ENCODE results near the gene CHKB.

The CHKB gene

DNA sequence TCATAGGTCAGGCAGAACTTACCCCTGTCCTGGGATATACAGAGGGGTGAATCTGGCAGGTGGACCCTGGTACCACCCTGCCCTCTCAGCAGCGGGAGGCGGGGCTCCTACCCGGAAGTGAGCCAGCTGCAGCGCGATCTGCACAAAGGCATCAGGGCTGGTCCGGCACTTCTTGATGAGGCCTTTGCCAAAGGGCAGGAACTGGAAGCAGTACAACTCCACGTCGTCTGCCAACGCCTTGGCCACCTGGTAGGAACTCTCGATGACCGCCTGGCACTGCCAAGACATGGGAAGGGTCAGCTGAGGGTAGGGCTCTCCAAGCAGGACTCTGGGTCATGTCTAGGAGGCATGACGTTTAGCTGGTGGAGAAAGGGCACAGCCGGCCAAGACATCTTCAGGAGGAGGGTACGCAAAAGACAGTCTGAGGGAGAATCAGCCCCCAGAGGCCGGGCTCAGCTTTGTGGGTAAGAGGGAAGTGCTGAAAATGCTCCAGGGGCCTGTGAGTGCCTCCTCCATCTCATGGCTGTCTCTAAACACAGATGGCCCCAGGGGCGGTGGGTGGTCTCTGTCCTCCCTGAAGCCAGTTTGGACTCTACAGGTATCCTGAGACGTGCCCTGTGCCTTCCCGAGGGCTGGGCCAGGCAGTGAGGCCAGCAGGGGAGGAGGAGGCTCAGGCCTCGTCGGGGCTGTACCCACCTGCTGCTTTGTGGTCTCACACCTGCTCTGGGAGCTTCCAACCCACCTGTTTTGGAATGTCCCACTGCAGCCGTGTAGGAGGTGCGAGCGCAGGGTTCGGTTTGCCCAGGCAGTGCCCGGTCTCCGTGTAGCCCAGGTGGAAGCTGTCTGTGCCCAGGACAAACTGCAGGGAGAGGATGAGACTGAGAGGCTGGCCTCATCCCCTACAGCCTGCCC lies 11.1 kb downstream of the CHKB start:
- no peak for FAIRE-seq

DNA sequence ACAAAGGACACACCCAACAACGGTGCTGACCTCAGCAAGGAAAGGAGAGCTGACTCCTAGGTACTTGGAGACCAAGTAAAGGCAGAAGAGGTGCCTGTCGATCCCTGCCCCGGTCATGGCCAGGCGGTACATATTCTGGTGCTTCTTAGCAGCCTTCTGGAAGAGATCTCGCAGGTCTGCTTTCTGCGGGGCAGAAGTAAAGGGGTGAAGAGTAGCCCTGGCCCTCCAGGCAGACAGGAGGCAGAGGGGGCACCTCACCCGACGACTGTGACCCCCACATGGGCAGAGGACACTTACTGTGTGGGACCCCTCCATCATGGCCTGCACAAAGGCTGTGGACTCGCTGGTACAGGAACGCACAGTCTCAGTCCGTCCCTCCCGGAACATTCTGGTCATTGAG lies 11.8 kb downstream of the CHKB start:
- no peak for FAIRE-seq

DNA sequence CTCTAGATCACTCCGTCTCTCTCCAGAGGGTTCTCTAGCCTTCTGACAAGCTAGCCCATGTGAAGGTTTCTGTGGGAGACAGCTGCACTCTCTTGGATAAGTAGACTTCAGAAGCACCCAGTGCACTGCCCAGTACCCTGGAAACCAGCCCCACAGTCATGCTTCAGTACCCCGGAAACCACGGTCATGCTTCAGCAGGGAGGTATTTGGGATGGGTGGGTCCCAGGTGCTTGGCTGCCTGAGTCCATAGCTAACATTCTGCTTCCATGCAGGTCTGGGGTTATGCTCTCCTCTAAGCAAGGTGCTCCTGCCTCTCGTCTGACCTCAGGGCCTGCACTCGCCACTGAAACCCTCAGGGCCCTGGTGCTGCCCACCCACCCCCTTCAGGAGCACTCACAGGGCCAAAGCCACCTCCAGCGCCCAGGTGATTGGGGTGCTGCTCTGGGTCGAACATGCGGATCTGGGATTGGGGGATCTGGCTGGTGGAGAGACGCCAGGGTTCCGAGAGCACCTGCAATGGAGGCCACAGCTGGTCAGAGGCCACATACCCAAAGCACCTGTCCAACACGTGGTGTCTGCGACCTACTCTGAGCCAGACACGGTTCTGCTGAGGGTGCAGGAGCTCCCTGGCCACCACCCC lies 12.6 kb downstream of the CHKB start:
- no peak for FAIRE-seq

DNA sequence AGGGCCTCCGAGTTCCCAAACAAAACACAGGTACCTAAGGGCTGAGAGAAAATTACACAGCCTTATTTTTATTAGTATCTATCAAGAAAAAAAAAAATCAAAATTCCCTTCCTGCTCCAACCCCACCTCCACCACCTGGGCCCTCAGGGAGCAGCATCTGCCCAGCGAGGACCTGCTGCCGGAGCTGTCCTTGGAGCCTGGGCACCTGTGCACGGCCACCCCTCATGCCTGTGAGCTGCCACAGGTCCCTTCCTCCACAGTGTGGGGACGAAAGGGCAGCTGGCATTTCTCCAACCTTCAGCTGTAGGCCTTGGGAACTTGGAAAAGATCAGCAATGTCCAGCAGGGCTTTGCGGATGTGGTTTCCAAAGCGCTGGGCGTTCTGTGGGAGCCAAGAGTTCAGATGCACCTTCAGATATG lies 13.6 kb downstream of the CHKB start:
- FAIRE-seq = no peak

DNA sequence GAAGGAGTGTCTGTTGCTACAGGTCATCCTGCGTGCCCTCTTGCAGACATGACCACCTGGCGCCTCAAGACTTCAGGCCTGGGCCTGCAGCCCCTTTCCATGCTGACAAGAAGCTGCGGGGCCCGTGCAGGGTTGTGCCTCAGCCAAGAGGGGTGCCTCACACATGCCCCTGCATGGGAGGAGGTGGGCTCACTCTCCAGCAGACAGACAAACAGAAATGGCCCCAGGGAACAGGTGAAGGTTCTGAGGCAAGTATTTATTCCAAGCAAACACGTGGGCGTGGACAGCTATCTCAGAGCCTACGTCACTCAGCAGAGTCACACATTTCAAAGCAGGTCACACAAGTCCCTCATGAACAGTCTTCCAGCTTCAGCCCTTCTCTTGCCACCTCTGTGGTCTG lies 14.0 kb downstream of the CHKB start:
- no peak for FAIRE-seq

DNA sequence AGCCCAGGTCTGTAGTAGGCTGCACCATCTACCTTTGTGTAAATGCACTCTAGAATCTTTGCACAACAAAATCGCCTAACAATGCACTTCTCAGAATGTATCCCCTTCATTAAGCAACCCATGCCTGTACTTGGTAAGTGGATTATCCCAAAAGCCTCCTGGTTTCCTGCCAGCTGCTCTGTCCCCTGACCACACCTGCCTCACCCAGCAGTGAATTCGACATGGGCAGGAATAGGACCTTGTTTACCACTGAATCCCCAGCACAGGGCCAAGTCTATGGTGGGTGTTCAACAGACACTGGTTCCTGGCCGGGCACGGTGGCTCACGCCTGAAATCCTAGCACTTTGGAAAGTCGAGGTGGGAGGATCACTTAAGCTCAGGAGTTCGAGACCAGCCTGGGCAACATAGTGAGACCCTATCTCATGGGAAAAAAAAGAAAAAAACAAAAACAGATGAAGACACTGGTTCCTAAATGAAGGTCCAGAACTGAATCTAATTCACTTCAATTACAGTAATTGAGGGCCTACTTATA lies 14.9 kb downstream of the CHKB start:
- no peak for FAIRE-seq

DNA sequence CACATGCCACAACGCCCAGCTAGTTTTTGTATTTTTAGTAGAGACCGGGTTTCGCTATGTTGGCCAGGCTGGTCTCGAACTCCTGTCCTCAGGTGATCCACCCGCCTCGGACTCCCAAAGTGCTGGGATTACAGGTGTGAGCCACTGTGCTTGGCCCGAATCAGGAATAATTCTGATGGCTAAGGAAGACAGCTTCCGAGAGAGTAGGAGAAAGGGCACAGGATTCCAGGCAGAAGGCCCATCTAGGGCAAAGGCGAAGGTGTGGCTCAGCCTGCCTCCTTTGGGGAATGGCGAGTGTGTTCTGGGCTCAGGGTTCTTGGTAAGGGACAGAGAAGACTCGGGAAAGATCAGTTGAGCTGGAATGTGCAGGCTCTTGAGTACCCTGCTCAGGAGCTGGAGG lies 18.4 kb downstream of the CHKB start:
- no peak for FAIRE-seq

DNA sequence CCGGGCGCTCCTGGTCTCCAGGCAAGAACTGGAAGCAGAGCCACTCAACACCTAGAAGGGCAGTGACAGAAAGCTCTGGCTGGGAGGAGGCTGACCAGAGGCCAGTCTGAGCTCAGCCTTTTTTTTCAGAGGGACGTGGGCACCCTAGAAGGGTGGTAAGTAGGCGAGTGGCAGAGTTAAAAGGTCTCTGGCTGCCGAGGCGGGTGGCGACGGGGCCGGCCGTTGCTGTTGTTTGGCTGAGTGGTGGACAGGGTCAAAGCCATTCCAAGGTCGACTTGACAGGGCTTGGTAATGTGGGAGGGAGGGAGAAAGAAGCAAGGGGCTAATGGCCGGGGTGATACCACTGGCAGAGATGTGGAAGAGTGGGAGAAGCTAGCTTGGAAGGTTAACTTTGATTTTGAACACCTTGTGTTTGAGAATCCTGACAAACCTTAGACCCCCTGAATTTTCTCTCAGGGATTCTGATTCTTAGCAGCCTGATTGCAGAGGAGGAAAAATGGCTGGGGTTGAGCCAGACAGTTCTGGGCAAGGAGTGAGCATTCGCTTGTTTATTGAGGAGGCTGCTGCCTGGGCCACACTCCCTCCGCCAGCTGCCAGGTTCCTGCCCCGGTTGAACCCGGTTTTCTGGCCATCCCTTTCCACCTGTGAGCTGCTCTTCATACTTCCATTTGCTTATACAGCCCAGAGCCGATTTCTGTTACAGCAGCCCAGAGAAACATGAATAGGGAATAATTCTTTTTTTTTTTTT lies 19.1 kb downstream of the CHKB start:
- FAIRE-seq = no peak

DNA sequence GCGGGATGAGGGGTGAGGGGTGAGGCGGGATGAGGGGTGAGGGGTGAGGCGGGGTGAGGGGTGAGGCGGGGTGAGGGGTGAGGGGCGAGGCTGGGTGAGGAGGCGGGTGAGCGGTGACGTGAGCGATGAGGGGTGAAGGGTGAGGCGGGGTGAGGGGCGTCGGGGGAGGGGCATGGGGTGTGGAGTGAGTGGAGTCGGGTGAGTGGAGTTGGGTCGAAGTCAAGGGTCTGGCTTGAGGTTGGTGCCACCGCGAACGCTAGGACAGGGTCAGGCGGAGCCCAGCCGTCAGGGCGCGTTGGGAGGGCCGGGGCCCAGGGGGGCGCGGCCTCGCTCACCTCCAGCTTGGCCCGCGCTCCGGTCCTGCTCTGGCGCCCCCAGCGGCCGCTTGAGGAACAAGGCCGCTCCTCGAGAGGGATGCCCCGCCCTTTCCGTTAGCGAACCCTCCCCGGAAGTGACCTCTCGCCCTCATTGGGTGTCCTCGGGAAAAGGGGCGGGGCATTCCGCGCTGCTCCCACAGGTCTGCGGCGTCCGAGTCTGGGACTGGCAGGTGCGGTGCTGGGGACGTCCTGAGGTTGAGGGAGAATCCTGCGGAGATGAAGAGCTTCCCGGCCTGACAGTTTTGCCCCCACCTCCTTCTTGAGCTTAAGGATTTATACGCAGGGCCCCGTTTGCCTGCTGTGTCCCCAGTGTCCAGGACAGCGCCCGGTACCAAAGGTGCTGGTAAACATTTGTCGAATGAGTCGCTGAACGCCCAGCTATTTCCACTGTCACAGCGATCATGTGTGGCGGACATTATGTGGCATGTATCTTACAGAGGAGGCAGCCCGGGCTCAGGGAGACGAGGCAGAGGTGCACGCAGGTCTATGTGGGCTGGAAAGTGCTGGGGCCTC lies 19.9 kb downstream of the CHKB start, which contains the start of gene SYCE3:
SYCE3 (minus strand) TSS at position 397 of the 890 bp plus-strand sequence. CDS start 6,514 bp downstream, outside the sequence.
- no peak for FAIRE-seq

DNA sequence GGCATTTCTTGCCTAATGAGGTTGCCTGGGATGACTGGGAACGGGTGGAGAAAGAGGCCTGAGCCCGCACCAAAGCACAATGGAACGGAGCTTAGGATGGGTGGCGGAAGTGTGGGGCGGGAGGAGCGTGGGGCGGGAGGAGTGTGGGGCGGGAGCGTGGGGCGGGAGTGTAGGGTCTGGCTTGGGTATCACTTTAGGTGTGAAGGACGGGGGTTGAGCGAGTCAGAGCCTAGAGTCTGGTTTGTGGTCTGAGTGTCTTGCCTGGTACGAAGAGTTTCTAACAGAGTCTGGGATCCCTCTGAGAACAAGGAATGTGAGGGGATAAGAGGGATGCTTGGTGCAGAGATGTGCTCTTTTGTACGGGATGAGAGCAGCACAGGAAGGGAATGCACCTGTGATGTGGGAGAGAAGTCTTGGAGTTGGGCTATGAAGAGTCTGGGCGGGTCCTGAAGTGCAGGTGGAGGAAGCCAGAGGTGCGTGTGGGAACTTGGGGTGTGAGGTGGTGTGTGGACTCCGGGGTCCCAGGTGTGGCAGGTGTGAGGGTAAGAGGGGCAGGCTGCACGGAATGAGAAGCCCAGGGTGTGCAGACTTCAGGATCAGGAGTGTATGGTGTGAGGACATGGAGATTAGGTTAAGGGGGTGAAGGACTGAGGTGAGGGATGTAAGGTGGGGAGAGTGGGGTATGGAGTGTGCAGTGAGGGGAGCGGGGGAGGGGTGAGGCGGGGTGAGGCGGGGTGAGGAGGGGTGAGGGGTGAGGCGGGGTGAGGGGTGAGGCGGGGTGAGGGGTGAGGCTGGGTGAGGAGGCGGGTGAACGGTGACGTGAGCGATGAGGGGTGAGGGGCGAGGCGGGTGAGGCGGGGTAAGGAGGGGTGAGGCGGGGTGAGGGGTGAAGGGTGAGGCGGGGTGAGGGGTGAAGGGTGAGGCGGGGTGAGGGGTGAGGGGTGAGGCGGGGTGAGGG lies 21.0 kb downstream of the CHKB start:
- no peak for FAIRE-seq

DNA sequence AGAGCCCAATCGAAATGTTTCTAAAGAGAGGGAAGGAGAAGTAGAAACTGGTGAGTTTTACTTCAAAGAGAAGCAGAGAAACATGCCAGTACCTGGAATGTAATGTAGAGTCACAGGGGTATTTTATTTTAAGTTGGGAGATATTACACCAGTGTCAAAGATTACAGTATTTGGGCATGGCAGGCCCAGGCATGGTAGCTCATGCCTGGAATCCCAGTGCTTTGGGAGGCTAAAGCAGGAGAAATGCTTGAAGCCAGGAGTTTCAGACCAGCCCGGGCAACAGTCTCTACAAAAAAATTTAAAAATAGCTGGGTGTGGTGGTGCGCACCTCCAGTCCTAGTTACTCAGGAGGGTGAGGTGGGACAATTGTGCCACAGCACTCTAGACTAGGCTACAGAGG lies 22.6 kb downstream of the CHKB start:
- no peak for FAIRE-seq

DNA sequence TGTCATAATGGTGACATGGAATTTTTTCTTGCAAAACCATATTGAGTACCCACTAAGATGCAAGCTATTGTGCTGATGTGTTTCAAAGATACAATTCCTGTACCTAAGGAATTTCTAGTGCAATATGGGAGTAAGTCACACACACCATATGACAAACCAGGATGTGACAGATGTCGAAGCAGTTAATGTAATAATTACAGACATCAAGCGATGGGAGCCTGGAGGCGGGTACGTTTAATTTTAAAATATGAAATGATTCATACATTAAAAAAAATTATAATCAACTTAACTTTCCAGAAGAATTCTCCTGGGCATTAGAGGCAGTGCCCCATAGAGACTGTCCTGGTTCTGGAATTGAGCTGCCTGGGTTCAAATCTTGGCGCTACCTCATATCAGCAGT lies 25.9 kb downstream of the CHKB start:
- no peak for FAIRE-seq

DNA sequence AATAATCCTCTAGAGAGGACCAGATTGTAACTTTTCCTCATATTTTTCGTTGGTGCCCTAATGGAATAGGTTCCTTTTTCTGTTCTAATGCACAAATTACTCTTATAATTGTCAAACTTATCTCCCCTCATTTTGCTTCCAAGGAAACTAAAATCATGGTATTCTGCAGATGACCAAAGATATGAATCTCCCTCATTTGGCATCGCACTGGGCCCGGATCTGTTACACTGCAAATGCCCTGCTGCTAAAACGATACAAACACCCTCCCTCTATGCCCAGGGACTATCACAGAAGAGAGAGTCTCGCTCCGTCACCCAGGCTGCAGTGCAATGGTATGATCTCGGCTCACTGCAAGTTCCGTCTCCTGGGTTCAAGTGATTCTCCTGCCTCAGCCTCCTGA lies 29.3 kb downstream of the CHKB start:
- no peak for FAIRE-seq

DNA sequence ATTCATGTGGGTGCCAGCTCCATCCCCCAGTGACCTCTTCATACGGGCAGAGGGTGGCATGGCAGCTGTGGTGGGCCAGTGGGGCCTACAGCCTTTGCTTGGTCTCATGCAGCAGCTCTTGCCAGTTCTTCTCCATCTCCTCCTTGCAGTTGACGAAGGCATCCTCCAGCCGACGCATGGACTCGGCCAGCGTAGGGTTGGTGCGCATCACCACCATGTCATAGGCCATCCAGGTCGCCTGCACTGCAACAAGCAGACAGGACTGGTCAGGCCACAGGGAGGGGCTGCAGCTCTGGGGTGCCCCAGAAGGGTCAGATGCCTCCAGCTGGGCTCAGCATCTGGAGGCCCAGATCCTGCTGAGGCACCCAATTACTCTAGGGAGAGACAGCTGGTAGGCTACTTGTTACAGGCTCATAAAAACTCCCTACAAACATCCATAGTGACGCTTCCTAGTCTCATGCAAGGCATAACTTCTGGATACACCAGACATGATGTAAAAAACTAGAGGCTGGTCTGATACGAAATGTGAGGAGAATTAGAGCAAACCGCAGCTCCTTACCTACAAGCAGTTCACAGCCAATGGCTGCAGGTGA lies 31.4 kb downstream of the CHKB start:
- no peak for FAIRE-seq

DNA sequence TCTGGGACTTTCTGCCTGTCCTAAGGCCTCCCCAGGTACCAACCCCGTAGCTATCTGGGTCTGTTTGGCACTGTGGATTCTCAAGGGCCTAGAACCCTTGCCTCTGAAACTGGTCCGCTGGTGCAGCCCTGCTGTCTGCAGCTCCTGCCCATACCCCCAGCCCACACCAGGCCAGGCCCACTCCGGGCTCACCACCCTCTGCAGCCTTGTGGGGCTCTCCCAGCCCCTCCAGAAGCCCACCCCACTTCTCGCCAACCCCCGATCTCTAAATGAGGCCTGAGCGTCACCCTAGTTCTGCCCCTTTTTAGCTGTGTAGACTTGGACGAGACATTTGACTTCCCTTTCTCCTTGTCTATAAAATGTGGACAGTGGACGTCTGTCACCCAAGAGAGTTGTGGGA lies 32.3 kb downstream of the CHKB start:
- FAIRE-seq = no peak

DNA sequence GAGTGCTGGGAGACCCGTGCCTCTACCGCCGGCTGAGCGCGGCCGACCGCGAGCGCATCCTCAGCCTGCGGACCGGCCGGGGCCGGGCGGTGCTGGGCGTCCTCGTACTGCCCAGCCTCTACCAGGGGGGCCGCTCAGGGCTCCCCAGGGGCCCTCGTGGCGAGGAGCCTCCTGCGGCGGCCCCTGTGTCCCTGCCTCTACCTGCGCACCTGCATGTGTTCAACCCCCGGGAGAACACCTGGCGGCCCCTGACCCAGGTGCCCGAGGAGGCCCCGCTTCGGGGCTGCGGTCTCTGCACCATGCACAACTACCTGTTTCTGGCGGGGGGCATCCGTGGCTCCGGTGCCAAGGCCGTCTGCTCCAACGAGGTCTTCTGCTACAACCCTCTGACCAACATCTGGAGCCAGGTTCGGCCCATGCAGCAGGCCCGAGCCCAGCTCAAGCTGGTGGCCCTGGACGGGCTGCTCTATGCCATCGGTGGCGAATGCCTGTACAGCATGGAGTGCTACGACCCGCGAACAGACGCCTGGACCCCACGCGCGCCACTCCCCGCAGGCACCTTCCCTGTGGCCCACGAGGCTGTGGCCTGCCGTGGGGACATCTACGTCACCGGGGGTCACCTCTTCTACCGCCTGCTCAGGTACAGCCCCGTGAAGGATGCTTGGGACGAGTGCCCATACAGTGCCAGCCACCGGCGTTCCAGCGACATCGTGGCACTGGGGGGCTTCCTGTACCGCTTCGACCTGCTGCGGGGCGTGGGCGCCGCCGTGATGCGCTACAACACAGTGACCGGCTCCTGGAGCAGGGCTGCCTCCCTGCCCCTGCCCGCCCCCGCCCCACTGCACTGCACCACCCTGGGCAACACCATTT lies 33.5 kb downstream of the CHKB start:
- FAIRE-seq = no peak

DNA sequence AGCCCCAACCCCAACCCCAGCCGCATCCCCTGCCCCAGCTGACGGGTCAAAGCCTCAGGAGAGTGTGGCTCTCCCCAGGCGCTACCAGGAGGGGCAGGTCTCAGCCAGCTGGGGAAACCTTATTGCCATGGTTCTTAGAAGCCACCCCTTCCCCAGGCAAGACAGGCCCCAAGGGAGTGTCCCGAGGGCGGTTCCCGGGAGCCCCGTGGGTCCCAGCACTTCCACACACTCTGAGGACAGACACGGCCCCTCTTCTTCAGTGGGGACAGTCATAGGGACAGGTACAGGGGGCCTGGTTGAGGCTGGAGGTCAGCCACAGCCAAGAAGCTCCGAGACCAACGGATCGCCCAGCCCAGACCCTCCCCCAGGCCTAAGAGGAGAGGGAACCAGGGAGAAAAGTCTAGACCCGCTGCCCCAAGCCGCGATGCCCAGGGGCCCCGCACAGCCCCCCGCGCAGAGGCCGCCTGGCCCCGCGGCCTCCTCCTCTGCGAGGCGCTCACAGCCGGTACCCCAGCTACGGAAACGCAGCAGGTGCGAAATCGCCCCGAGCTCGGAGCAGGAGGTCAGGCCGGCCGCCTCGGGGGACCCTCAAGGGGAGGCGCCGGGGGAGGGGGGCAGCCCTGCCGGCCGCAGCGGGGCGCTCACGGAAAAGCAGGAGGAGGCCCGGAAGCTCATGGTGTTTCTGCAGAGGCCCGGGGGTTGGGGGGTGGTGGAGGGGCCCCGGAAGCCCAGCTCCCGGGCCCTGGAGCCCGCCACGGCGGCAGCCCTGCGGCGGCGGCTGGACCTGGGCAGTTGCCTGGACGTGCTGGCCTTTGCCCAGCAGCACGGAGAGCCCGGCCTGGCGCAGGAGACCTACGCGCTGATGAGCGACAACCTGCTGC lies 34.4 kb downstream of the CHKB start:
- no peak for FAIRE-seq

DNA sequence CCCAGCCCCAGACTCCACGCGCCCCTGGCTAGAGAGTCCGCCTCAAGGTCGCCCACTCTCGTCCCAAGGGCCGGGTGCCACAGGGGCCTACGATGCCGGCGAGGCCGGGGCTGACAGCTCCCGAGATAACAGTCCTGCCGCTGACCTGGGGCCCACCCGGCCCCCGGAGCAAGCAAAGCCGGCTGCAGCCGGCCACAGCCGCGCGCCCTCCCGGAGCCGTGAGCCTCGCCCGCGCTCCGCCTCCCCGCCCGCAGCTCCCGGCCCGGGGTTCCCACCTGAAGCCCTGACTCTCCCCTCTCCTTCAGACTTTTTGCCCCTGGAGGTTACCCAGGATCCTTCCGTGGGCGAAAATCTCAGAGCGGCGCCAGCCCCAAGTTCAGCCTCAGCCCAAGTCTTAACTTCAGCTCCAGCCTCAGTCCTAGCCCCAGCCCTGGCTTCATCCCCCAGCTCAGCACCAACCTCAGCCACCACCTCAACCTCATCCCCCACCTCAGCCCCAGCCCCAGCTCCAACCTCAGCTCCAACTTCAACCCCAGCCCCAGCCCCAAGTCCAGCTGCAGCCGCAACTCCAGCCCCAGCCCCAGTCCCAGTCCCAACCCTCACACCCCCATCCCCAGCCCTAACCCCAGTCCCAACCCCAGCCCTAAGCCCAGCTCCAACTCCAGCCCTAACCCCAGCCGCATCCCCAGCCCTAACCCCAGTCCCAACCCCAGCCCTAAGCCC lies 35.2 kb downstream of the CHKB start:
- FAIRE-seq = no peak
